GM06990 (cell line): ENCODE measurements around the gene AUTS2.
A peak's percentile ranks its signal among the peaks of the same experiment; 100 is the strongest.

ENCODE experiments used
- DNase-seq: peaks from one replicate; pipeline ENCODE4 v3.0.0-alpha.2; 2011; ENCODE audit not compliant: insufficient read length; ENCODE audit errors: extremely low read depth
- H3K27me3 ChIP-seq: replicated peaks from 2 replicates; pipeline ENCODE4 v1.6.0; 2011; ENCODE audit warnings: low read length; ENCODE audit not compliant: control insufficient read depth, insufficient read depth
- H3K36me3 ChIP-seq: 2 replicates; pipeline ENCODE4 v1.5.1; 2011; ENCODE audit warnings: low read length; ENCODE audit not compliant: control insufficient read depth, insufficient read depth
- H3K4me3 ChIP-seq: replicated peaks from 2 replicates; pipeline ENCODE4 v1.5.1; 2011; ENCODE audit warnings: low read depth, mild to moderate bottlenecking, control low read depth, low read length
- CTCF ChIP-seq: IDR thresholded peaks from 2 replicates; pipeline ENCODE4 v1.5.1; 2011; ENCODE audit warnings: low read length, control low read depth, mild to moderate bottlenecking, inconsistent platforms; ENCODE audit not compliant: insufficient read depth, poor library complexity, severe bottlenecking

AUTS2 gene

DNA sequence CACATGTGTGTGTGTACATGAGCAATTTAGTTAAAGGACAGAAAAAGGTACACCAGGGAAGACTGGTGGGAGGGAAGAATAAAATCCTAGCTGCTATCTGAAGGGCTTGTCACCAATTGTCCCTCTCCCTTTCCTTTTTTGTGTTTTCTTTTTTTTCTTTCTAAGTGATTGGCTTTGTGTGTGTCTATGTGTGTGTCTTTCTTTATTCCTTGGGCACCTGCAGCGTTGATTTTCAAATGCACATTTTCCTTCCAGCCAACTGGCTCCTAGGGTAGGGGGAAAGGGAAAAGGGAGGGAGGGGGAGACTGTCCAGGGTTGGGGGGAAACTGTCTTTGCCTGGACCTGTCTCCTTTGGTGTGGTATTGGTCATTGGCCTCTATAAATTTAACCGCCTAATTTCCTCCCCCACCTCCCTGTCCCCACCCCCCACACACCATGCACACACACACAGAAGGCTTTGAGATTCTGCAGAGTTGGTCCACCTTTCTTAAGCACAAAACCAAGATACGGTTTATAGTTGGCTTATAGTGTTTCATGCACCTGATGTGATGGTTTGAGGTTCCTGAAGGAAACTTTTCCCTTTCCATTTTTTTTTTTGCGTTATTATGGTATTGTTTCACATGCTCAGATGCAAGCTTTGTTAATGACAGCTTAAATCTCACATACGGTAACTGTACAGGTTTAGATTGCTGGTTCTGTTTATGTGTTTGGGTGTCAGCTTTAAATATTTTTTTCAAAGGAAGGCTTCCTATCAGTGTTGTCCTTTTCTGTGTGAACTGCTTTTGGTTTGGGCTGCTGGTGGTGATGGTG is 2.6 kb downstream of the AUTS2 start:
- DNase-seq = no peak
- Histone ChIP-seq H3K36me3 (no peaks in the 10 kb centered on the region), H3K27me3 (no peaks in the 10 kb centered on the region), H3K4me3 (peak overlapping the region; percentile 61)
- no peak for TF ChIP-seq CTCF

GRCh38 chr7:69602522-69602921 is 4.2 kb downstream of the AUTS2 start:
- DNase-seq = no peak
- Histone ChIP-seq H3K36me3 (no peaks in the 10 kb centered on the region), H3K27me3 (no peaks in the 10 kb centered on the region), H3K4me3 (no peak overlapping the region)
- no peak for TF ChIP-seq CTCF

DNA sequence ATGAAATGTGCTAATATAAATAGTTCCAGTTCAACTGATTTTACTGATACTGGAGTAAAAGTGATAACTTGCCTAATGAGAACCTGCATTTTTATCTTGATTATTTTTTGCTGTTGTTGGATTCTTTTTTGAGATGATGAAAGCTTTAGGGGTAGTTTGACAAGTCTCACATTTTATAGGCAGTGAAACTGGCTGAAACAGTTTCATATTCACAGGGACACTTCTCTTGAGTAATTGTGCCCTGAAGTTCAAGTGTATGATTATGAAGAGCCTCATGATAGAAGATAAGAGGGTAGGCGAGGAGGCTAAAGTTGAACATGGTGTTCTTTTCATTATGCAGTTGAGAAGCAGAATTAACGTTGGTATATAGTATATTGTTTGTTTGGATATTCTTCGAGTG is 5.1 kb downstream of the AUTS2 start:
- TF ChIP-seq CTCF = no peak
- no peaks in the 10 kb centered on the region for H3K36me3 ChIP-seq
- peak; percentile 34 for DNase-seq
- H3K27me3 ChIP-seq = no peaks in the 10 kb centered on the region
- no peak overlapping the region for H3K4me3 ChIP-seq

- peak; percentile 53 for DNase-seq
- TF ChIP-seq CTCF = no peak
- Histone ChIP-seq H3K27me3 (no peaks in the 10 kb centered on the region), H3K4me3 (peak overlapping the region; percentile 44), H3K36me3 (no peaks in the 10 kb centered on the region)
Observed at GRCh38 chr7:69603937-69604494, 5.7 kb downstream of the AUTS2 start.

GRCh38 chr7:69605070-69605469 is 6.8 kb downstream of the AUTS2 start:
- Histone ChIP-seq H3K27me3 (no peaks in the 10 kb centered on the region), H3K4me3 (no peak overlapping the region), H3K36me3 (no peaks in the 10 kb centered on the region)
- DNase-seq = no peak
- no peak for TF ChIP-seq CTCF

DNA sequence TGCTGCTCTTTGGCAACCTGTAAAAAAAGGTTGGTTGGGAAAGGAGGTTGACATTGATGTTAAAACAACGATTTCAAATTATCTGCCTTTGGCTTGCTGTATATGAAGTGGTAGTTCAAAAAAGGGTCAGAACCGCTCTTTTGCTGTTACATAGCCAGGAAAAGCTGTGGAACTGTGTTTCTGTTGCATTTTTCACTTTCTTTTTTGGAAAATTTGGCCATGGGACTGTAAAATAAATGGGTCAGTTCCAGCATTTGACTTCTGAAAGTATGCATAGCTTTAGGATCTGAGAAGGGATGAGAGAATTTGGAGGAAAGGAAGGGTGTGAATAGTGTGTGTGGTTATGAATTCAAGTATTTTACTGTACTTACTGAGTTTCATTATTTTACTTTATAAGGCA is 7.3 kb downstream of the AUTS2 start:
- DNase-seq = no peak
- no peaks in the 10 kb centered on the region for H3K27me3 ChIP-seq

More for the DNA sequence above, 7.3 kb downstream of the AUTS2 start:
- Histone ChIP-seq H3K4me3 (no peak overlapping the region), H3K36me3 (no peaks in the 10 kb centered on the region)
- TF ChIP-seq CTCF = no peak
